MM.1S (cell line): Measurements from ENCODE around the gene BBIP1.
A peak's percentile ranks its signal among the peaks of the same experiment; 100 is the strongest.

ENCODE experiments used
- DNase-seq: peaks from one replicate; pipeline ENCODE4 v3.0.0-alpha.2; 2015
- H2AFZ ChIP-seq: fragments of 300-600 bp; sonication (generic); 2 replicates; pipeline ENCODE4 v1.6.0; 2016; ENCODE audit warnings: antibody characterized with exemption, low read length
- H3F3A ChIP-seq: fragments of 300-600 bp; sonication (generic); 2 replicates; pipeline ENCODE4 v1.6.1; 2016; ENCODE audit warnings: mild to moderate bottlenecking, antibody characterized with exemption, low read length, moderate library complexity, mixed read lengths; ENCODE audit not compliant: insufficient read depth
- H3K27ac ChIP-seq: fragments of 300-600 bp; sonication (generic); 2 replicates; pipeline ENCODE4 v1.5.1; 2016; ENCODE audit warnings: mild to moderate bottlenecking, low read length
- H3K27me3 ChIP-seq: fragments of 300-600 bp; sonication (generic); replicated peaks from 2 replicates; pipeline ENCODE4 v1.6.0; 2016; ENCODE audit warnings: low read length; ENCODE audit not compliant: insufficient read depth
- H3K36me3 ChIP-seq: fragments of 300-600 bp; sonication (generic); replicated peaks from 2 replicates; pipeline ENCODE4 v1.6.1; 2016; ENCODE audit warnings: mild to moderate bottlenecking, low read length, mixed read lengths; ENCODE audit not compliant: insufficient read depth
- H3K4me1 ChIP-seq: fragments of 300-600 bp; sonication (generic); 2 replicates; pipeline ENCODE4 v1.6.1; 2016; ENCODE audit warnings: low read length, mixed read lengths
- H3K4me2 ChIP-seq: fragments of 300-600 bp; sonication (generic); 2 replicates; pipeline ENCODE4 v1.6.0; 2016; ENCODE audit warnings: low read depth, low read length
- H3K4me3 ChIP-seq: fragments of 300-600 bp; sonication (generic); 2 replicates; pipeline ENCODE4 v1.5.1; 2016; ENCODE audit warnings: low read length, mixed read lengths
- H3K79me2 ChIP-seq: fragments of 300-600 bp; sonication (generic); 2 replicates; pipeline ENCODE4 v1.6.1; 2016; ENCODE audit warnings: mixed run types, low read length, mixed read lengths
- H3K9ac ChIP-seq: fragments of 300-600 bp; sonication (generic); 2 replicates; pipeline ENCODE4 v1.6.1; 2016; ENCODE audit warnings: low read length, mixed read lengths
- H3K9me2 ChIP-seq: fragments of 300-600 bp; sonication (generic); replicated peaks from 2 replicates; pipeline ENCODE4 v1.6.1; 2016; ENCODE audit warnings: mild to moderate bottlenecking, low read length, mixed read lengths; ENCODE audit not compliant: insufficient read depth
- H3K9me3 ChIP-seq: fragments of 300-600 bp; sonication (generic); replicated peaks from 2 replicates; pipeline ENCODE4 v1.6.1; 2016; ENCODE audit warnings: mild to moderate bottlenecking, low read length, mixed read lengths; ENCODE audit not compliant: insufficient read depth
- H4K20me1 ChIP-seq: fragments of 300-600 bp; sonication (generic); 2 replicates; pipeline ENCODE4 v1.6.1; 2016; ENCODE audit warnings: mild to moderate bottlenecking, low read length, moderate library complexity, mixed read lengths; ENCODE audit not compliant: insufficient read depth
- EZH2 ChIP-seq: fragments of 300-600 bp; sonication (generic); optimal IDR thresholded peaks from 2 replicates; pipeline ENCODE3; 2017; ENCODE audit warnings: low read depth, mild to moderate bottlenecking, antibody characterized with exemption, low read length, mixed read lengths
- EZH2phosphoT487 ChIP-seq: fragments of 300-600 bp; sonication (generic); IDR thresholded peaks from 2 replicates; pipeline ENCODE4 v1.6.1; 2018; ENCODE audit warnings: antibody characterized with exemption, low read length
- TF ChIP-seq, protein P1 (sequence below): fragments of 300-600 bp; sonication (generic); IDR thresholded peaks from 2 replicates; pipeline ENCODE4 v1.5.1; 2016; ENCODE audit warnings: antibody characterized with exemption, low read length, mixed read lengths

Gene BBIP1

GRCh38 chr10:110873951-110874350 is 45.0 kb downstream of the BBIP1 start:
- no peak overlapping the region for H3K4me2 ChIP-seq
- H3K4me3 ChIP-seq = no peak overlapping the region
- H3K27me3 ChIP-seq = no peaks in the 10 kb centered on the region
- H3F3A ChIP-seq = peaks cover 9% of the 10 kb centered on the region; the same call in 1 of the 2 replicates
- no peaks in the 10 kb centered on the region for H3K9me2 ChIP-seq
- TF ChIP-seq, protein P1, sequence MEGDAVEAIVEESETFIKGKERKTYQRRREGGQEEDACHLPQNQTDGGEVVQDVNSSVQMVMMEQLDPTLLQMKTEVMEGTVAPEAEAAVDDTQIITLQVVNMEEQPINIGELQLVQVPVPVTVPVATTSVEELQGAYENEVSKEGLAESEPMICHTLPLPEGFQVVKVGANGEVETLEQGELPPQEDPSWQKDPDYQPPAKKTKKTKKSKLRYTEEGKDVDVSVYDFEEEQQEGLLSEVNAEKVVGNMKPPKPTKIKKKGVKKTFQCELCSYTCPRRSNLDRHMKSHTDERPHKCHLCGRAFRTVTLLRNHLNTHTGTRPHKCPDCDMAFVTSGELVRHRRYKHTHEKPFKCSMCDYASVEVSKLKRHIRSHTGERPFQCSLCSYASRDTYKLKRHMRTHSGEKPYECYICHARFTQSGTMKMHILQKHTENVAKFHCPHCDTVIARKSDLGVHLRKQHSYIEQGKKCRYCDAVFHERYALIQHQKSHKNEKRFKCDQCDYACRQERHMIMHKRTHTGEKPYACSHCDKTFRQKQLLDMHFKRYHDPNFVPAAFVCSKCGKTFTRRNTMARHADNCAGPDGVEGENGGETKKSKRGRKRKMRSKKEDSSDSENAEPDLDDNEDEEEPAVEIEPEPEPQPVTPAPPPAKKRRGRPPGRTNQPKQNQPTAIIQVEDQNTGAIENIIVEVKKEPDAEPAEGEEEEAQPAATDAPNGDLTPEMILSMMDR = no peak
- TF ChIP-seq EZH2phosphoT487 (no peak), EZH2 (no peak)
- no peak for DNase-seq
- no peak overlapping the region for H3K27ac ChIP-seq
- H3K79me2 ChIP-seq = peaks cover 27% of the 10 kb centered on the region
- peaks cover 8% of the 10 kb centered on the region for H3K4me1 ChIP-seq
- no peaks in the 10 kb centered on the region for H3K9me3 ChIP-seq
- H2AFZ ChIP-seq = no peak overlapping the region
- no peak overlapping the region for H3K9ac ChIP-seq
- H3K36me3 ChIP-seq = no peaks in the 10 kb centered on the region; the same call in 1 of the 2 replicates
- no peaks in the 10 kb centered on the region for H4K20me1 ChIP-seq

DNA sequence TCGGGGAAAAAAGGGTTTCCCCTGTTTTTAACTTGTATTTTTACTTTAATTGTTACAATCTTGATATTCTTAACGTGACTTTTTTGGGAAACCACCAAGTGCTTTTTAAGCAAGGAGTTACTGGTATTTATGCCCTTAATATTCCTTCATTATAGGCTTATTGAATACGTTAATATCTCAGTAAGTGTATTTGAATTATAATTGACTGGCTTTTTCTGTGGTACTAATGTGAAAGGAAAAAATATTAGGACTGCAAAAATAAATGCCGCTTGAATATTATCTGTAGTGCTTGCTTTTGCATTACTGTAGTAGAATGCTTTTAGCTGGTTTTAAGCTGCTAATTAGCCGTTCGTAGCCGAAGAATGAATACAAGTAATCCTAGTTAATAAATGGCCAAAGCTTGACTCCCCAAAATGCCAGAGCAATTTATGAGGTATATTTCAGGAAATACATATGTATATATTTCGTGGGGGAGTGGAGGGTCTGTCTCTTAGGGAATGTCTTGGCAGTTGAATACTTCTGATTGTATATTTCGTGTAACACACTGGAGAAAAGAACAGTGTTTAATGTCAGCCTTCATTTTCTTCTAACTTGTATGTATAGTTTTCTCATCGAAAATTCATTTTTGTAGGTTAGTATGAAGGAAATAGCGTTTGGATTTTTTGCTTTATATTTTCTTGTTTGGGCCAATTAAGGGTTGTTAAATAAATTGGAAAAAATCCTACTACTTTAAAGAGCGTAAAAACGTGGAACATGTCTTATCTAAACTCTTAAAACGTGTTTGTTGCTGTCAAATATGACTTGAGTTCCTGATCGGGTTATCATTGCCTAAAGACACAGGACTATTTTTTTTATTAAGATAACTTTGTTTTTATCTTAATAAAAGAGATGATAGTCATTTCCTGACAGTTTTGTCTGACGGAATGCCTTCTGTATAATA is 45.7 kb downstream of the BBIP1 start:
- DNase-seq = no peak
- H3K9me3 ChIP-seq = no peaks in the 10 kb centered on the region
- H3K36me3 ChIP-seq = no peaks in the 10 kb centered on the region; the same call in 1 of the 2 replicates
- H3K79me2 ChIP-seq = peaks cover 27% of the 10 kb centered on the region
- peaks cover 10% of the 10 kb centered on the region for H3K4me1 ChIP-seq
- peak overlapping the region; percentile 28; the same call in 1 of the 2 replicates for H3K27ac ChIP-seq
- H3K9me2 ChIP-seq = no peaks in the 10 kb centered on the region
- H3K4me3 ChIP-seq = peak overlapping the region; percentile 66
- H2AFZ ChIP-seq = peak overlapping the region; percentile 9
- H3K27me3 ChIP-seq = no peaks in the 10 kb centered on the region
- TF ChIP-seq, protein P1 = no peak
- TF ChIP-seq EZH2 = no peak
- no peak for TF ChIP-seq EZH2phosphoT487
- H3F3A ChIP-seq = peaks cover 9% of the 10 kb centered on the region; the same call in 1 of the 2 replicates
- H3K4me2 ChIP-seq = peak overlapping the region; percentile 80
- no peaks in the 10 kb centered on the region for H4K20me1 ChIP-seq
- peak overlapping the region; percentile 51; the same call in 1 of the 2 replicates for H3K9ac ChIP-seq

DNA sequence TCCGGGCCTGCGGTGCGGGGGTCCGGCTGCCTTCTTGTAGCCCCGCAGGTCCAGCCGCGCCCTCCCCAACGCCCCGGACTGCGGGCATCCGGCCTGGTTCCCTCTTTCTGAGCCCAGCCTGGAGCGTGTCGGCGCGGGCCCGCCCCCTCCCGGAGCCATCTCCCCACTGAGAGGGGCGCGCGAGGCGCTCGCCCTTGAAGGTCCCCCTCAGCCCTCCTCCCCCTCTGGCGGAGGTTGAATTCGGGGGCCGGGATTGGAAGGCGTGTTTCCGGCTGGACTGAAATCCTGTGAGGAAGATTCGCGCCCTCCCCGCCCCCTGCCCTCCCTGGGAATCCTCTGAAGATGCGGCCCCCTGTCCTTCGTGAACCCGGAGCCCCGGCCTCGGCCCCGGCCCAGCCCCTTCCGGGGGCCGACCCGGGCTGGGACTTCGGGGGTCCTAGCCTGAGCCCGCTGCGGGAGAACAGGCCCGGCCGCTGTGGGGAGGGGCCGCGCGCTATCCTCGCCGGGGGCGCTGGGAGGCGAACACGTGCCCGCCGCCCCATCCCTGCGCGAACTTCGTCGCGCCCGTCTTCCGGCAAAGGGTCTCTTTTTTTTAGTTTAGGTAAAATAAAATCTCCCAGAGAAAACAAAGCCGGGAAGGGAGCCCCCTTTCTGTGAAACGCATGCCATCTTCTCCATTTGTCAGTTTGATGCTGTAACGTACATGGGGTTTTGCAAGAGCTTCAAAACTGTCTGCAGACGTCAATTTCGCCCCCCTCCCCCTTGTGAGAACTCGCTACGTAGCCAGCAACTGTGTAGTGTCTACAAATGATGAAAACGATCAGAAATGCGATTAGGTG is 46.6 kb downstream of the BBIP1 start:
- peak overlapping the region; percentile 28; the same call in 1 of the 2 replicates for H3K27ac ChIP-seq
- H3K4me2 ChIP-seq = peak overlapping the region; percentile 80
- H2AFZ ChIP-seq = peak overlapping the region; percentile 9
- peaks cover 17% of the 10 kb centered on the region for H3F3A ChIP-seq
- no peaks in the 10 kb centered on the region; the same call in 1 of the 2 replicates for H3K36me3 ChIP-seq
- peak; percentile 50 for DNase-seq
- H3K79me2 ChIP-seq = peaks cover 27% of the 10 kb centered on the region
- no peaks in the 10 kb centered on the region for H3K9me3 ChIP-seq
- H3K9ac ChIP-seq = peak overlapping the region; percentile 51
- peak overlapping the region; percentile 66 for H3K4me3 ChIP-seq
- no peaks in the 10 kb centered on the region for H3K27me3 ChIP-seq
- H3K4me1 ChIP-seq = peaks cover 19% of the 10 kb centered on the region
- TF ChIP-seq, protein P1 = no peak
- TF ChIP-seq EZH2phosphoT487 (no peak), EZH2 (no peak)
- no peaks in the 10 kb centered on the region for H4K20me1 ChIP-seq
- H3K9me2 ChIP-seq = no peaks in the 10 kb centered on the region
